ENCODE results near the gene RHBDL1.

DNA sequence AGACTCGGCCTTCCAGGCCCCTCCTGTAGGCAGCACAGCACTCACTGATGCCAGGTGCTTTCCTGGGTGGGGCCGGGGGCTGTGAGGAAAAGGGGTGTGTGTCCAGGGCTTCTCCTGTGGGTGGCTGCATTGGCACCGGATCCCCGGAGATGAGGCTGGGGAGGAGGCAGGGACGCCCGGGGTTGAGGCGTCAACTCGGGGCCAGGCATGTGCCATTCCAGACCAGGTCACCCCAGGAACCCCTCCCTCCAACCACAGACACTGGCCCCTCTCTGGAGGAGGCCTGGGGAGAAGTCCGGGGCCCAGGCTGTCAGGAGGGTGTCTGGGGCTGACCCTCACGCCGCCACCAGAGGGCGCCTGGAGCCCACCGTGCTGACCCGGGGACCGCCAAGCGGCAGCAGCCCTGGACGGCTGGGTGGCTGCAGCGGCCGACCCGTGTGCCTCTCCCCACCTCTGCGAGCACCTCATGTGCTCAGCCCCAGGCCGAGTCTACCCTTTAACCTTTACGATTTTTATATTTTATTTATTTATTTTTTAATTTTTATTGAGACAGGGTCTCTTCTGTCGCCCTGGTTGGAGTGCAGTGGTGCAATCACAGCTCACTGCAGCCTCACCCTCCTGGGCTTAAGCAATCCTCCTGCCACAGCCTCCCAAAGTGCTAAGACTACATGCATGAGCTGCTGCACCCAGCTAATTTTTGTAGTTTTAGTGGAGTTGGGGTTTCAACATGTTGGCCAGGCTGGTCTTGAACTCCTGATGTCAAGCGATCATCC, 36.3 kb downstream of the RHBDL1 start:
- TF ChIP-seq, protein P1, sequence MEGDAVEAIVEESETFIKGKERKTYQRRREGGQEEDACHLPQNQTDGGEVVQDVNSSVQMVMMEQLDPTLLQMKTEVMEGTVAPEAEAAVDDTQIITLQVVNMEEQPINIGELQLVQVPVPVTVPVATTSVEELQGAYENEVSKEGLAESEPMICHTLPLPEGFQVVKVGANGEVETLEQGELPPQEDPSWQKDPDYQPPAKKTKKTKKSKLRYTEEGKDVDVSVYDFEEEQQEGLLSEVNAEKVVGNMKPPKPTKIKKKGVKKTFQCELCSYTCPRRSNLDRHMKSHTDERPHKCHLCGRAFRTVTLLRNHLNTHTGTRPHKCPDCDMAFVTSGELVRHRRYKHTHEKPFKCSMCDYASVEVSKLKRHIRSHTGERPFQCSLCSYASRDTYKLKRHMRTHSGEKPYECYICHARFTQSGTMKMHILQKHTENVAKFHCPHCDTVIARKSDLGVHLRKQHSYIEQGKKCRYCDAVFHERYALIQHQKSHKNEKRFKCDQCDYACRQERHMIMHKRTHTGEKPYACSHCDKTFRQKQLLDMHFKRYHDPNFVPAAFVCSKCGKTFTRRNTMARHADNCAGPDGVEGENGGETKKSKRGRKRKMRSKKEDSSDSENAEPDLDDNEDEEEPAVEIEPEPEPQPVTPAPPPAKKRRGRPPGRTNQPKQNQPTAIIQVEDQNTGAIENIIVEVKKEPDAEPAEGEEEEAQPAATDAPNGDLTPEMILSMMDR (IDR thresholded peaks at IDR 0.05; ENCODE audit: insufficient read depth, low read length, poor library complexity, severe bottlenecking) = peak; percentile 85
- no peak for TF ChIP-seq EZH2phosphoT487 (conservative IDR thresholded peaks at IDR 0.05; ENCODE audit: low read length)

Measured in SU-DHL-6 (cell line).